ENCODE results near the gene DRD2. TPM values are rescaled to one million over a fixed set of nuclear protein-coding genes. Genes with fewer than 3 reads are reported as not detected.

The DRD2 gene
- total RNA-seq, 1 donor from 2014 or later, result not detected

DNA sequence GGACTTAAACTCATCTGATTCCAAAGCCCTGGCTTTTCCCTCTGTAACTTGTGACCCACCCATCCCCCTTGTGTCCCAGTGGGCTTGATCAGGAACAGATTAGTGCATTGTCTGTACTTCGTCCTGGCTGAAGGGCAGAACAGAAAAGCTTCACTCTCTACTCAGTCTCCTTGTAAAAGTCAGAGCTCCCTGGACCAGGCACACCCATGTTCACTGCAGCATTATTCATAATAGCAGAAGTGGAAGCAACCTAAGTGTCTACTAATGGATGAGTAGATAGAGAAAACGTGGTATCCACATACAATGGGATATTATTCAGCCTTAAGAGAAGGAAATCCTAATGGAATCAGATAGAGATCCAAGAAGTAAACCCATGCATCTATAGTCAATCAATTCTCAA lies 20.7 kb downstream of the DRD2 start:
- ATAC-seq (ENCODE audit: poor library complexity), result no peak
- no peak for DNase-seq
- intact Hi-C loops (cut with DNase I), result no loop called here

DNA sequence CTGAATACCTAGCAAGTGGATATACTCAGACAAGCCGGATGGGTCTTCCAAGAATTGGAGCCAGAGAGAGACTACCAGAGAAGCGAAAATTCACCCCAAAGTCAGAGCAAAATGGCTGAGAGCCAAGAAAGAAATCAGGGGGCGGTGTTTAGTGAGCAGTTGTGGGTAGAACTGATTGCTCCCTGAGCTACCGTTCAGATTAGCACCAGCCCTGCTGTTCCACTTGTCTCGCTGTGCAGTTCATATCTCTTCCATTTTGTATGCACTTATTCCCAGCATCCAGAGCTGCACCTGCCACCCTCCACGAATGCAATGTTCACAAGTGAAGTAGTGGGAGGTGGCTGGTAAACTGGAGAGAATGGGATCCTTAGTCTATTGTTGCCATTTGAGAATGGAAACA lies 25.5 kb downstream of the DRD2 start:
- DNase-seq, result no peak
- intact Hi-C loops (cut with DNase I), result no loop called here
- no peak for ATAC-seq (ENCODE audit: poor library complexity)

DNA sequence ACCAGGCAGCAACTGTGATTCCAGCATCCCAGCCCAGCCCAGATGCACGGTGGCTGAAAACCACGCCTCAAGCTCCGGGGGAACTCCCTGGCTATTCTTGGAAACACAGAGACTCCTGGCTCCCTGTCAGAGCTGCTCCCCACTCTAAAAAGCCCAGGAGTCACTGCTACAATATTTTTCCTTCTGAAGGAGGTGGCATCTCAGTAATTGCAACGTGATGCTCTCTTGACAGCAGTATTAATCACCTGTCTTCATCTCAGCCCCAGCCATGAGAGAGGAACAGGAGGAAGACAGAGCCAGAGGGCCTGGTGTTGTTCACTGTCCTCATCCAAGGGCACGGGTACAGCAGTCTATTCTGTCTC lies 26.9 kb downstream of the DRD2 start:
- DNase-seq, result no peak
- ATAC-seq (ENCODE audit: poor library complexity), result no peak
- intact Hi-C loops (cut with DNase I), result no loop called here

DNA sequence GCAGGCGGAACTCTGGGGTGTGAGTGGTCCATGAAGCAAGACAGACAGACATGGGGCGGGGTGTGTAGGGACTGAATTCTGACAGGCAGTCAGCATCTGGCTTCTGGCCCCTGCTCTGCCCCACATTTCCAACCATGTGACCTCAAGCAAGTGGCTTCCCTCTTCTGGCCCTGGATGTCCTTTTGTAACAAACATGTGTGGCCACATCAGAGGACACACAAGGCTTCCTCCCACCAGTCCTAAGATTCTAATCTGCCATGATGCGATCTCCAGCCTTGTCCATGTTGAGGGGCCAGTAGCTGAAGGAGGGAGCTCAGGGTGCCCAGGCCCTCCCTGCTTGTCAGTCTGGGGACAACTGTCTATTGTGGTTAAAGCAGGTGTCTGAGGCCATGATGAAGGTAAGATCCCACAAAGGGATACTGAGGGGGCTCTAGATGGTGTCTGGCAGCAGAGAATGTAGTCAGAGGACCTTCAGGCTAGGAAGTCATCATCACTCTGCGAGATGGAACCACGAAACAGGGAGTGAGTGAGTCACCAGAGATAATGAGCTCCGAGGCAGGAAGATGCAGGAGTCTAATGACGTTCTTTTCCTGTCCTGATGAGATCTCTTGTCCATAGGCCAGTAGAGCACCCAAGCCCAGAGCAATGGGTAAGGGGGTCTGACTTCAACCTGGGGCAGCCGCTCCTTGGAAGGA lies 27.4 kb downstream of the DRD2 start:
- no peak for DNase-seq
- intact Hi-C loops (cut with DNase I), result no loop called here
- ATAC-seq (ENCODE audit: poor library complexity), result no peak

DNA sequence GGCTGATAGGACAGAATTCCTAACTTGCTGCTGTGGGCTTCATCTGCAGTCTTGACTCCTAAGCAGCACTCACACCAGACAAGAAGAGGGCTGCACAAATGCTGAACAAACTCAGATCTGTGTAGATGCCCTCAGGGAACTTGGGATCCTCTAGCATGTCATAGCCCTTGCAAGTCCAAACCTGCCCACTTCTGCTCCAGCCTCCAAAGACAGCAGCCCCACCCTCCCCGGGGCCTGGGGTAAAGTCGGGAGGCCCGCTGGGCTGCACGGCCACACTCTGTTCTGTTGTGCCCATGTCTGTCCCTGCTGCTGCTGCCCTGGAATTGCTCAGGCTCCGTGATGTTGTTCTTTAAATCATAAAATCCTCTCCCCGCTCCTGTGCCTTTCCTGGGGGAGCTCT lies 28.3 kb downstream of the DRD2 start:
- no peak for DNase-seq
- intact Hi-C loops (cut with DNase I), result no loop called here
- no peak for ATAC-seq (ENCODE audit: poor library complexity)

DNA sequence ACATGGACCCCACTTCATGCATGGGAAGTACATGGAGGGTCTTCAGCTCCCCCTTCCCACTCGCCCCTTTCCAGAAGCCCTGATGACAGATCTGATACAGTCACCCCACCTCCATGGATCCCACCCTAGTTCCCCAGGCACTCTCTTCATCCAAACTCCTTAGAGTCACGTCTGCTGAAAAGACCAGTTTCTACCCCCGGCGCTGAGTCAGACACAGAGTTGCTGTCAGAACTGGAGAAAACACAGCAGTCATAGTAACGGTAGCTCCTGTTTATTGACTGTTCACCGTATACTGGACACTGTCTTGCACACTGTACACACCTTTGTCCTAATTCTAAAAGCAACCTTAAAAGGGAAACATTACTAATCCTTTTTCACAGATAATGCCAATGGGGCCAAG lies 29.1 kb downstream of the DRD2 start:
- intact Hi-C loops (cut with DNase I), result no loop called here
- no peak for DNase-seq
- ATAC-seq (ENCODE audit: poor library complexity), result no peak

DNA sequence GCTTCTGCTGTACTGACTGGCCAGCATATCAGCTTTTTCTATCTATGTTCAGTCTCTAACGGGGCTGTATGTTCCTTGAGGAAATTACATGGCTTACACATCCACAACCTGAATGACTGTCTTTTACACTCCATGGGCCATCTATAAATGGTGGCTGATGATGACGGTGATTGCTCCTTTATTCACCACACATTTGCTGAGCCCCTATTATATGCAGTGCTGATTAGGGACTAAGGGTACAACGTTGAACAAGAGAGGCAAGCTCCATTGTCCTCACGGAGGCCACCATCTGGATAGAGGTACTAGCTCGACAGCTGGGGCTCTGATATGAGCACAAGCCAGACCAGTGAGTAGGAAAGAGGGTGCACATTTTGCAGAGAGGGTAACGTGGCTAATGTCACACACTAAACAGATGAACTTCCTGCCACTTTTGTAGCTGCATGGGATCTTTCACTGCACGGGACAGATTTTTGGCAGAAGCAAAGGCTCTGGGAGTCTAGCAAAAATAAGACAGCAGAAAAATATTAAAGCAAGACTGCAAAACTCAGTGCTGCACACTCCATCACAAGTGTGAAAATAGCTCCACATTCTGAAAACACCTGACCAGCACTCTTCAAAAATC lies 30.6 kb downstream of the DRD2 start:
- intact Hi-C loops (cut with DNase I), result no loop called here
- ATAC-seq (ENCODE audit: poor library complexity), result no peak

DNA sequence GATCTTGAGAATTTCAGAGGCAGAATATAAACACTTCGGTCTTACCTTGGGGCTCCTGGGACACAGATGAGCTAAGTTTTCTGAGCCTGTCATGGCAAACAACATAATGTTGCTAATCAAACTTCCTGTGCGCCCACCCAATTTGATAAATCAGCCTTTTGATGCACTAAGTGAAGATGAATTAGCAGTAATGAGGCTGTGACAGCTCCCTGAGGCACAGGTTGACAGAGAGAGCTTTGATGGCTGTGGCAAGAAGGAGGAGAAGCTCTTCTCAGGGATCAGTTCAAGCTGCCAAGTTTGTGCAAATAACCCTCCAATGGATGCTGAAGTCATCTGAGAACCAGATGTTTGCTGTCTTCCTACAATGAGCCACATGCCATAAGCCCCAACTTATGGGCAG lies 34.4 kb downstream of the DRD2 start:
- intact Hi-C loops (cut with DNase I), result no loop called here
- DNase-seq (no peak), ATAC-seq (ENCODE audit: poor library complexity) (no peak)

More for the DNA sequence above, 30.6 kb downstream of the DRD2 start:
- no peak for DNase-seq

DNA sequence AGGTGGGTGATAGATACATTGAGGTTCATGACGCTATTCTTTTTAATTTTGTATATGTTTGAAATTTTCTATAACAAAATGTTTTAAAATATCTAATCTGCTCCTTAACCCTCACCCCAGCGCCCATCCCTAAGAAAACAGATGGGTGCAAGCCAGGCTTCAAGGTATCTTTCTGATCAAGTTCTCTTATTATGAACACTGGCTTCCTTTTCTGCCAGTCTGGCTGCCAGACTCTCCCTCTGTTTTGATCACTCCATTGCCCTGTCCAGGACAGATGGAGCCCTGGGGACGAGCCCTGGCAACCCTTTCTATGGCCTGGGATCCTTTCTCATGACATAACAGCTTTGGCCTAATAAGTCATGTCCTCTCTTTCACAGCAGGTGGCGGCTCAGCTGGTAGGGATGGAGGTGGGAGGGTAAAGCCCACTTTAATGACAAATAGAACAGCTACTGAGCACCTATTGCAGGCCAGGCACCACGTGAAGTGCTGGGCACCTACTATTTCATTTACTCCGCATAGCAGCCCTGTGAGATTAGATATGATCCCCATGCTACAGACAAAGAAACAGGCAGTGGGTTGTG lies 38.4 kb downstream of the DRD2 start:
- no peak for DNase-seq
- no peak for ATAC-seq (ENCODE audit: poor library complexity)
- intact Hi-C loops (cut with DNase I), result no loop called here

DNA sequence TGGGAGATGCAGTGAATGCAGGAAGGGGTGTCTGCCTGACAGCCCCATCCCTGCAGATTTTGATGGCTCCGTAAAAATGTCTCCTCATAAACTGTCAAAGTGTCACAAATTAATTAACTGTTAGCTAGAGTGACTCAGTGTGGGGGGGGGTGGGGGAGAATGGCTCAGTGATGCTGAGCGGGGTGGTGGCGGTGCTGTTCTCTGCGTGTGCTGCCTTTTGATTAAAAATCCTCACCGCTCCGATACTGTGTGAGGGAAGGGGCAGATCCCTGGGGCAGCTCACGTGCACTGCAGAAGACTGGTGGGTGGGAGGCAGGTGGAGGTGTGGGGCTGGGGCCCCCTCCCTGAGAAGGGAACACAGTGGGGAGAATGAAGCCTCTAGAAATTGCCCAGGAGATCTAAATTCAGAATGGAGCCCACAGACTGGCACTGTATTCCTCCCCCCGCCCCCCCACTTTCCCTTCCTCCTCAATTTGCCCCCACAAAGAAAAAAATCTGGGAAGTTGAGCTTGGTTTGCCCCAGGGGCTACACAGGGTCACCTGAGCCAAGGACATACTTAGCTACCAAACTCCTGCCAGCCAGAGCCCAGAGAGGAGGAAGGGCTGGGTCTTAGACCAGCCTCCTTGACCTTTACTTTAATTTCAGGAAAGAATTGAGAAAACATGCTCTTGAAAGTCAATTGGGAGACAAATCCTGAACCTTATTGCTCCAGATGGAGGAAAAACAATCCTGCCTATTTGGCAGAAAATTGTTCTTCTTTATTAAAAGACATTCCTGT lies 39.8 kb downstream of the DRD2 start:
- ATAC-seq (ENCODE audit: poor library complexity) (no peak), DNase-seq (no peak)
- intact Hi-C loops (cut with DNase I), result no loop called here

DNA sequence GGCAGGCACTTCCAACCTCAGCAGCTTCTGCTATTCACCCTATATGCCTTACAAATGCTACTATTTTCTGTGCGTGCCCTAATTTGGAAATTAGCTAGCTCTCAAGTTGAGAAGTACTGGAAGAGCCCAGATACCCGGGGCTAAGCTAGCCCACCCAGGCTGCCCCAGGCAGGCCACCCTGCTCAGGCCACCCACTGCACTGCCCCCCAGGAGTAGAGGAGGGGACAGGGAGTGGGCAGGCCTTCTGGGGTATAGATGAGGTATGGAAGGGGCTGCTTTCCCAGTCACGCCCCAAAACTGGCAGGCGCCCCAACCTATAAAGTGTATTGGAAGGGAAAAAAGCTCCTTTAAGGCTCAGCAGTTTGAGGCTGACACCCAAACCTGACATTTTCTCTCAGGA lies 43.5 kb downstream of the DRD2 start:
- DNase-seq (no peak), ATAC-seq (ENCODE audit: poor library complexity) (no peak)
- intact Hi-C loops (cut with DNase I), result no loop called here

DNA sequence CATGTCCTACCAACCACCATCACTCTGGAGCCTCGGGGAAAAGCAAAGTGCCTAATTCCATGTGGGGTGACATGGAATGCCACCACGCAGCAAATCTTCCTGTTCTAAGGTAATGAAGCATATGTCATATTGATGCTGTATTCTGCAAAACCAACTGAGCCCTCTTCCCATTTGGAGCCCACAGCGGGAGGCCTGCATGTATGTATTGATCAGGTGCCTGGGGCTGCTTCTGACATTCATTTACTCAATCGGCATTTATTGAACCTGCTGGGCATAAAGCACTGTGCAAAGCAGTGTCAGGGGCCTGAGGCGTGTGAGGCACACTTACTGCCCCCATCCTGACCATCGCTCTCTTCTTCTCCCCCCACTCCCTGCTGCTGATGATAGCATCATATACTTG lies 48.5 kb downstream of the DRD2 start:
- intact Hi-C loops (cut with DNase I), result no loop called here
- ATAC-seq (ENCODE audit: poor library complexity), result no peak
- no peak for DNase-seq

DNA sequence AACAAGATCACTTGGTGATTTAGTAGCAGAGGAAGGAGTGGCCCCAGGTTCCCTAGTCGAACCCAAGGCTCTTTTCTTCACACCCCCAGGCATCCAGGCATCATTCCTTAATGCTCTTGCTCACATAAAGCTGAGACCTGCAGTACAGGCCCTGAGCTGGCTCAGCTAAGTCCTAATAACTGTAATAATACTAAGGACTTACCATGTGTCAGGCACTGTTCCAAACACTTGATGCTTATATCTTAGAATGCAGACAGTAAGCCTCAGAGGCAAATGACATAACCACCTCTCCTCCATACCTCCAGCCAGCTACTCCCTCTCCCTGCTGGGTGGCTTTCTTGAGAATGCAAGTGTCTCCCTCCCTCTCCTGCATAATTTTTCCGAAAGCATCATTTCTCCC lies 54.4 kb downstream of the DRD2 start:
- intact Hi-C loops (cut with DNase I), result no loop called here
- no peak for DNase-seq
- no peak for ATAC-seq (ENCODE audit: poor library complexity)

DNA sequence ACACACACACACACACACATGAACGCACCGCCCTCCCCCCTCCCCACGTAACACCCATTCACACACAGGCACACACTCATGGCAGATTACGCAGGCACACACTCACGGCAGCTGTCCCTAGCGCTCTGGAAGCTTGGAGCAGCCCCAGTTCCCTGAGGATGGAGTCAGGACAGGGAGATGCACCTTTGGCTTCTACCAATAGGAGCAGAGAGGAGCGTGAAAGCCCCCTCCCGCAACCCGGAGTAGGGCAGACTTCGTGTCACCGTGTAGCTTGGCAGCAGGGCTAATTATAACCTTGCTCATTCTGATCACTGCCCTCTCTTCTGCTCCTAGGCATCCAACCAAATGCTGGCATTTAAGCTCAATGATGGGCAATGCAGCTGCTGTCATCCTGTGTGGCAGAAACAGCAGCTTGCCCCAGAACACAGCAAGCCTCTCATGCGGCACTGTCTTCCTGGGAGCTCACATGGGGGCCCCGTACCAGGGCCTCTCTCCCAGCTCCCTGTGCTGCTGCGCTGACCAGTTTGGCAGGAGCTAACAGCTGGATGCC lies 55.7 kb downstream of the DRD2 start:
- intact Hi-C loops (cut with DNase I), result no loop called here
- DNase-seq (no peak), ATAC-seq (ENCODE audit: poor library complexity) (no peak)

DNA sequence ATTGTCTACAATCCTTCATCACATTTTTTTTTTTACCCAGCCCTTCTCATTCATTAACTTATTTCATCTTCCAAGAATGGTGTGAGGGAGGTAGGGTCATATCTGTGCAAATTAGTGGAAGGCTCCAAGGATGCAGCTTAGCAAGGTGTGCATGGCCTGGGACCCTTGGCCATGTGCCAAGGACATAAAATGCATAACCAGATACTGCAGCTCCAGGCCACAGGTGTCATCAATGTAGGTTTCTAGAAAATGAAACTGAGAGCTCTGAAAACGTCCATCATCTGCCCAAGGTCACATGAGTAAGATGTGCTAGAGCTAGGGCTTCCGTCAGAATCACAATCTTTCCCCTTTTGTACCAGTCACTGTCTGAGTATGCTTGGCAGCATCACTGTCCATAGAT lies 57.8 kb downstream of the DRD2 start:
- intact Hi-C loops (cut with DNase I), result no loop called here
- DNase-seq, result no peak
- no peak for ATAC-seq (ENCODE audit: poor library complexity)

DNA sequence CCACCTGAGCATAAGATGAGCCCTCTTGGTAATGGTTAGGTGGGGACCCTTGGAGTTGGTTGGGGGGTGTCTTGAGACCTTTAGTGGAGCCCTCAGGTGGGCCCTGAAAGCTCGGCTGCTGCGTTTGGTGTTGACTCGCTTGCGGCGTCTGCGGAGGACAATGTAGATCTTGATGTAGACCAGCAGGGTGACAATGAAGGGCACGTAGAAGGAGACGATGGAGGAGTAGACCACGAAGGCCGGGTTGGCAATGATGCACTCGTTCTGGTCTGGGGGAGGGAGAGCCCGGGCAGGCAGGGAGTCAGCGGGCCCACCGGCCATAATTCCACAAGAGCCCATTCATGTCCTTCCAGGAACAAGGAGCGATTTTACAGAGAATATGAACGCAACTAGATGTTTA lies 59.9 kb downstream of the DRD2 start:
- ATAC-seq (ENCODE audit: poor library complexity), result no peak
- intact Hi-C loops (cut with DNase I), result no loop called here

DNA sequence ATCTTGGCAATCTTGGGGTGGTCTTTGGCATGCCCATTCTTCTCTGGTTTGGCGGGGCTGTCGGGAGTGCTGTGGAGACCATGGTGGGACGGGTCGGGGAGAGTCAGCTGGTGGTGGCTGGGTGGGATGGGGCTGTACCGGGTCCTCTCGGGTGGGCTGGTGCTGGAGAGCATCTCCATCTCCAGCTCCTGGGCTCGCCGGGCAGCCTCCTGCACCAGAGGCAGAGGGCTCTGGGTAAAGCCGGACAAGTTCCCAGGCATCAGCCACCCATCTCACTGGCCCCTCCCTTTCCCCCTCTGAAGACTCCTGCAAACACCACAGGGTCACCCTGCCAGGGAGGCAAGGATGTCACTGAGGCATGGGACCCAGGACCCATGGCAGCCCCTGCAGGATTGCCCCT lies 62.5 kb downstream of the DRD2 start:
- ATAC-seq (ENCODE audit: poor library complexity) (no peak), DNase-seq (no peak)
- intact Hi-C loops (cut with DNase I), result no loop called here

More for the DNA sequence above, 59.9 kb downstream of the DRD2 start:
- DNase-seq, result no peak

DNA sequence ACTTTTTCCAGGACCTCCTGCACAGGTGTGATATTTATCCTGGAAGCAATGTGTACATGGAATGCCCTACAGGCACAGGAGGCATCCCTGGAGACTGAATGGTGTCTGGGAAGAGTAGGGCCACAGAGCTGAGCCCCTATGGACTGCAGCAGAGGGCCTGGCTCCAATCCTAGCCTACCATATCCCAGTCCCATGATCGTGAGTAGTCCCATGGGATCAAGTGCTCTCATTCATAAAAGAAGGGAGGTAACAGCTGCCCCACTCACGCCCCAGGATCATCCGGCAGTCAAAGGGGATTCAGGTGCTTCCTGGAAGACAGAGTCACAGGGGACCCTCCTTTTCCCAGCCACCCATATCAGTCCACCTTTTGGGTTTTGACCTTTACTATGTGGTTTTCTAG lies 63.7 kb downstream of the DRD2 start:
- ATAC-seq (ENCODE audit: poor library complexity) (no peak), DNase-seq (no peak)
- intact Hi-C loops (cut with DNase I), result no loop called here

DNA sequence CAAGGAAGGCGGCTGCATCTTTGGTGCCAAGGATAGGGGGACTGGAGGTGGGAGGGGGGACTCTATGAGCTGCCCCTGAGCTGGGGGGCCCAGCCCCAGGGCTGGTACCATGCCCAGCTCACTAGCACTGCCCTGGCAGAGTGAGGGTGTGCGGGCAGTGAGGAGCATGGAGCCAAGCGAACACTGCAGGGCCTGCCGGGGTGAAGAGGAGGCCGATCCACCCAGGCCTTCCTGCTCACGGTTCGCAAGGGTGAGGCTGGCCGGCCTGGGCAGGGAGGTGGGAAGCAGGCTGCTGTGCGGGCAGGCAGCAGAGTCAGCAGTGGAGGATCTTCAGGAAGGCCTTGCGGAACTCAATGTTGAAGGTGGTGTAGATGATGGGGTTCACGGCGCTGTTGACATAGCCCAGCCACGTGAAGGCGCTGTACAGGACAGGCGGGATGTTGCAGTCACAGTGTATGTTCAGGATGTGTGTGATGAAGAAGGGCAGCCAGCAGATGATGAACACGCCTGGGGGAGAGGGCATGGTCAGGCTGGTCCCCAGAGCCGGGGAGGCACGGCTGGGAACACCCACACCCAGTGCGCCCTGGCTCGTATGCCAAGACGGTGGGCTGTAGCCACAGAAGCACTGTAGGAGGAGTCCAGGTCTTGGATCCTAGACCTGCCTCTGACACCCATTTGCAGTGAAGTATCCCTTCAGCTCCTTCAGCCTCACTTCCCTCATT lies 64.6 kb downstream of the DRD2 start:
- DNase-seq (no peak), ATAC-seq (ENCODE audit: poor library complexity) (no peak)
- intact Hi-C loops (cut with DNase I), result no loop called here

All from Right ventricle myocardium superior (tissue), 1 donor.